H1 (cell line): Measurements from ENCODE around the gene AGAP1. TPM values are rescaled to one million over a fixed set of nuclear protein-coding genes. Genes with fewer than 3 reads are reported as not detected.

Experiments used
- ASH2L ChIP-seq: fragments of 200-600, 300-600 bp; sonication (generic); IDR thresholded peaks from one replicate; pipeline ENCODE4 v1.7.1; 2017; ENCODE audit warnings: low read length
- BRCA1 ChIP-seq: IDR thresholded peaks from 2 replicates; pipeline ENCODE4 v1.6.1; 2012; ENCODE audit warnings: low read depth, low read length, improper control_type of control experiment
- KDM4A ChIP-seq: IDR thresholded peaks from one replicate; pipeline ENCODE4 v1.7.1; 2012; ENCODE audit warnings: low read depth, mild to moderate bottlenecking, moderate library complexity, low read length, inconsistent platforms; ENCODE audit not compliant: severe bottlenecking
- polyA plus RNA-seq, 7 experiments: library from polyadenylated mRNA; depleted of rRNA in 3 of 7; stranded (reverse) in 5 of 7; unstranded in 2 of 7; fragments of >200 nt in 5 of 7; fragments of 200-250 nt in 2 of 7; gene quantifications; 1 replicate in 5 of 7; 2 replicates in 1 of 7; 4 replicates in 1 of 7; pipeline versions ENCODE4 v1.2.1 to v1.2.3, GENCODE V29; 2011 to 2013; ENCODE audit warnings: missing spikeins in 2 of 7, mixed read lengths in 2 of 7
- total RNA-seq: library from RNA; stranded (reverse); fragmentation: NEBNext Ultra II Directional; extraction: Animal tissue kit (Norgen Biotek cat#: 25700); gene quantifications from 2 replicates; pipeline ENCODE4 v1.2.1, GENCODE V29; 2021
- TF ChIP-seq, protein P1 (sequence below): IDR thresholded peaks from 2 replicates; pipeline ENCODE4 v1.6.1; 2012; ENCODE audit warnings: low read length, inconsistent platforms
- TF ChIP-seq, protein P2 (sequence below): IDR thresholded peaks from 2 replicates; pipeline ENCODE4 v1.6.1; 2012; ENCODE audit warnings: inconsistent platforms
- TF ChIP-seq, protein P3 (sequence below): IDR thresholded peaks from 2 replicates; pipeline ENCODE4 v1.6.1; 2012; ENCODE audit warnings: inconsistent platforms

The AGAP1 gene
- total and polyA plus RNA-seq, 2 of the 8 experiments (the other 6 are each of a cell fraction or from before 2014, with no cell fraction given), result 18.1 to 39.4 TPM

DNA sequence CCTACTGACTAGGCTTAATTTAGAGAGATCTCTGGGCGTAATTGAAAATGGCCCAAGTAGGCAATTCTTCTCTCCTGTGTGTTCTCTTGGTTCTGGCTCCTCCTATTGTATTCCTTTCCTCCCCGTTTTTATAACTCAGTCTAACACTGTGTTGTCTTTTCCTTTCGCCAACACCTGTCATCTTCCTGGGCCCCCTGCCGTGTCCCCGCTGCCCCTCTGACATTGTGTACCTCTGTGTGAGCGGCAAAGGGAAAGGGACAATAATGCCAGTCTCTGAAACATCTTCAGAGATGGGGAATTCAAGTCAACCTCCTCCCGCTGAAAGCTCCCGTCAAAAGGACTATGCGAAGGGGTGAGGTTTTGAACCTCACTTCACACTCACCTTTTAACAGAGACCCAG lies 463.4 kb downstream of the AGAP1 start (continued):
- TF ChIP-seq KDM4A (no peak), BRCA1 (no peak), ASH2L (no peak)
- TF ChIP-seq, protein P1, sequence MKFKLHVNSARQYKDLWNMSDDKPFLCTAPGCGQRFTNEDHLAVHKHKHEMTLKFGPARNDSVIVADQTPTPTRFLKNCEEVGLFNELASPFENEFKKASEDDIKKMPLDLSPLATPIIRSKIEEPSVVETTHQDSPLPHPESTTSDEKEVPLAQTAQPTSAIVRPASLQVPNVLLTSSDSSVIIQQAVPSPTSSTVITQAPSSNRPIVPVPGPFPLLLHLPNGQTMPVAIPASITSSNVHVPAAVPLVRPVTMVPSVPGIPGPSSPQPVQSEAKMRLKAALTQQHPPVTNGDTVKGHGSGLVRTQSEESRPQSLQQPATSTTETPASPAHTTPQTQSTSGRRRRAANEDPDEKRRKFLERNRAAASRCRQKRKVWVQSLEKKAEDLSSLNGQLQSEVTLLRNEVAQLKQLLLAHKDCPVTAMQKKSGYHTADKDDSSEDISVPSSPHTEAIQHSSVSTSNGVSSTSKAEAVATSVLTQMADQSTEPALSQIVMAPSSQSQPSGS, result no peak
- TF ChIP-seq, protein P2, sequence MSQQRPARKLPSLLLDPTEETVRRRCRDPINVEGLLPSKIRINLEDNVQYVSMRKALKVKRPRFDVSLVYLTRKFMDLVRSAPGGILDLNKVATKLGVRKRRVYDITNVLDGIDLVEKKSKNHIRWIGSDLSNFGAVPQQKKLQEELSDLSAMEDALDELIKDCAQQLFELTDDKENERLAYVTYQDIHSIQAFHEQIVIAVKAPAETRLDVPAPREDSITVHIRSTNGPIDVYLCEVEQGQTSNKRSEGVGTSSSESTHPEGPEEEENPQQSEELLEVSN, result no peak
- TF ChIP-seq, protein P3, sequence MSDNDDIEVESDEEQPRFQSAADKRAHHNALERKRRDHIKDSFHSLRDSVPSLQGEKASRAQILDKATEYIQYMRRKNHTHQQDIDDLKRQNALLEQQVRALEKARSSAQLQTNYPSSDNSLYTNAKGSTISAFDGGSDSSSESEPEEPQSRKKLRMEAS, result no peak
